HG02763 (cell line): Measurements from ENCODE around the gene DST.

Experiments used
- ATAC-seq: cut with Tn5 transposase; IDR thresholded peaks from one replicate; pipeline ENCODE4 v1.9.1; 2021; ENCODE audit warnings: mild to moderate bottlenecking, moderate library complexity; ENCODE audit not compliant: unreplicated experiment

The DST gene

GRCh38 chr6:56624728-56625069, 18.0 kb downstream of the DST start:
- no peak for ATAC-seq

GRCh38 chr6:56624046-56624727, 18.5 kb downstream of the DST start:
- no peak for ATAC-seq

DNA sequence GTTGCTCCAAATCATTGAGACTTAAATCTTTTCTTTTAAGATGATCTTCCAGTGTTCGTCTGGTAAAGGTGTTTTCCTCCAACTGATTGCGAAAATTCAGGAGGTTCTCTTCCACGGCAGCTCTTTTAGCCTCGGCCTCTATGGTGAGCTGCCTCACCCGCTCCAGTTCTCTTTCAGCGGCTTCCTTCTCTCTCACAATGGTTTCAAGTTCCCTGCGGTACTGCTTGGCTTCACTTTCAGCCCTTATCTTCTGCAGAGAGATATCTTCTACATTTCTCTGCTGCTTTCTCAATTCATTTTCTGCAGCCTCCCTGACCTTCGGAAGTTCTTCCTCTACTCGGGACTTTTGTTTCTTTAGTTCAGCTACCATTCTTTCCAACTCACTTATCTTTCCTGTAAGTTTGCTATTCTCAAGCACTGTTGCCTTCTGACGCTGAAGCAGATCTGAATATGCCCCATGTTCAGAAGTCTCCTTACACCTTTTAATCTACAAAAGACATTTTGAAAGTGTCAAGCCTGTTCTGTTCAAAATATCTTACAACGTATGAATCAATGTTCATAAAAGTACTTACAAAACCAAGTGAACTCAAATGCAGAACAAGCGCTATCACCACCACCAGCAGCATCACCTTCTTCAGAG, 22.3 kb downstream of the DST start:
- ATAC-seq, result no peak

- no peak for ATAC-seq
These were observed 24.6 kb downstream of the DST start for GRCh38 chr6:56618050-56618449.

GRCh38 chr6:56616967-56617366, 25.7 kb downstream of the DST start:
- no peak for ATAC-seq

DNA sequence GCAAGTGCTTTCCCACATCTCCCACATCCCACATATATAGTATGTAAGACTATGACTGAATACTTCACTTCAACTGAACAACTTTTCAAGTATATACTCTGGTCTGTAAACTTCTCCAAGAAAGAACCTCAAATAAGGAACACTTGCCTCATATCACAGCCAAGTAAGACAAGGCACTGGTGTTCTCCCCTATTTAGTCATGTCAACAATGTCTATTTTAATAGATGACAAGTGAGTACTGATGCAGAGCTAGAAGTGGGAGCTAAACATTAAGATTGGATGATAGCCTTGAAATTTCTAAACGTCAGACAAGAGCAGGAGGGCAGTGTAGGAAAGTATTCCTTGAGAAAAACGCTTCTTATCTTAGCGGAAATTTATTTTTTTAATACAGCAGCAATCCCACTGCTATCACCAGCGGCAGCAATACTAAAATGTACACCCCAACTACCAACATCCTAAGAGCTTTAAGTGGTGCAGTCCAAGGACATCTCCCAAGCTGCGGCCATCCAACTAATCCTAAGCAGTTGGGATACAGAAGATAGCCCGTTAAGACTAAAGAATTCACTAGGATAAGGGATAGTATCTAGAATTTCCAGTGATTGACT, 29.3 kb downstream of the DST start:
- ATAC-seq, result no peak

DNA sequence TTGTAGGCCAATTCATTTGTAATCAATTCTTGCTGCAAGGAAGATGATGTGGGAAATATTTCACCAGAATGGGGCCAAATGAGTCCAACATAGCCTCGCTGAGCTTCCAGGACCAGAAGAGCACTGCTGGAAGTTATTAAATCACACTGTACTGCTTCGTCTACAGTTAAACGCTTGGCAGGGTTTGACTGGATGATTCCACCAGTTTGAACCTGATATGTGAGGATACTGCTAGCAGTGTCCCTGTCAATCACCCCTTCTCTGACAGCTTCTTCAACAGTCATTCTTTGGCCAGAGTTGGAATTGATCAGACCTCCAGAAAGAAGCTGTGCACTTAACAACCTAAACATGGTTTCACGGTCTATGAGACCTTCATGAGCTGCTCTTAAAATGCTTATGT, 34.4 kb downstream of the DST start:
- no peak for ATAC-seq

GRCh38 chr6:56607111-56607752, 35.5 kb downstream of the DST start:
- no peak for ATAC-seq

DNA sequence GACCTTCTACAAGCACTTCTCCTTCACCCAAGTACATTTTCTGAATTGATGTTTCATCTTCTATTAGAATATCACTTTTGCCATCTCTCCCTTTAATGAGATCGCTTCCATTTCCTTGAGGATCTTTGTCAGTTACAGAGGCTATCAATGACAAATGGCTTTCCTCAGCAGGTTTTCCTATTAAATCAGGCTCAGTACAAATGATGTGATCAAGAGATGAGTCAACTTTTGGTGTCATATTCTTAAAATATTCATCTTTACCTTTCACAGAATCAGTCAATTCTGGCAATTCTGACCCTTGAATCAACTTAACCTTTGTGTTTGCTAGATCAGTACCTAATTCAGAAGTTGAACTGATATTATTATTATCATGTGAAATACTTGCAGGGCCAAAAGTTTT, 37.3 kb downstream of the DST start:
- ATAC-seq, result no peak

- ATAC-seq, result no peak
These were observed 38.5 kb downstream of the DST start for GRCh38 chr6:56604186-56604585.

GRCh38 chr6:56601390-56601789, 41.3 kb downstream of the DST start:
- no peak for ATAC-seq

GRCh38 chr6:56595490-56596122, 47.1 kb downstream of the DST start:
- ATAC-seq, result peak; percentile 36

DNA sequence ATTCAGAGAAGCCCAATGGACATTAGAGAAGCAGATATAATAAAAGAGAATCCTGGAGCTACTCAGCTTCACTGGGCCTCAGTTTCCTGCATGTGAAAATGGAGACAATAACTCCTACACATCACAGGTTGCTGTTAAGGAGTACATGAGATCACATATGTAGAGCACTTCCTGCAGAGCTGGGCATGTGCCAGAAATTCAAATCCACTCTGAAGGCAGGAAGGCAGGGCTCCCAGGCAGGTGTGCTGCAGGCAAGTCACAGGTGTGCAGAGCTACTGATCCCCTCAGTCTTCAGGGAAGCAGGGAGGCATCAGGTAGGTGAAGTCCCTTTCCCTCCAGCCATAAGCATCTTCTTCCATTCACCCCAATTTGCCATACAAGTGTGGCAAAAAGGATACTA, 48.0 kb downstream of the DST start:
- ATAC-seq, result no peak

DNA sequence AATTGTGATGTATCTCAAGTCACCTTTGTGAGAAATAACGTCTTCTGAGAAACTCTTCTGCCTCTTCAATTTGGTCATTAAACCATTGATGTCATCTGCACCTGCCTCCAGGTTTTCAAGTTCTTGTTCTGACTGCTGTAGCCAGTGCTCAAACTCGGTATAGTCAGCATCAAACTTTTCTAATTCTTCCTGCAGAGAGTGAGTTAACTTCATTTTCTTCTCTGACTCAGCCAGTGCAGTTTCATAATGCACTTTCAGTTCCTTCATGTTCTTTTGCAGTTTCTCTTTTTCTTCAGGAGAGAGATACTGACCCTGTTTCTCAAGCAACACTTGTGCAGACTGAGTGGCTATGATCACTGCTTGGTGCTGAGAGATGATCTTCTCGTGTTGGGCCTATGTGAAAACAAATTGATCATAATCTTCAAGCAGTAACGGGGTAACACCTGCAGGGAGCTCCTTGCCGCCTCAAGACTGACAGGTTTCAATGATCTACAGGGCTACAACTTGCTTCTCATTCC, 48.8 kb downstream of the DST start:
- peak; percentile 95 for ATAC-seq

- no peak for ATAC-seq
These were observed 60.5 kb downstream of the DST start for GRCh38 chr6:56582236-56582635.

- ATAC-seq, result no peak
These were observed 61.3 kb downstream of the DST start for GRCh38 chr6:56581296-56581925.

- no peak for ATAC-seq
These were observed 62.4 kb downstream of the DST start for GRCh38 chr6:56580271-56580670.

- no peak for ATAC-seq
These were observed 63.4 kb downstream of the DST start for GRCh38 chr6:56579155-56579851.

- no peak for ATAC-seq
These were observed 67.0 kb downstream of the DST start for GRCh38 chr6:56575736-56576135.

DNA sequence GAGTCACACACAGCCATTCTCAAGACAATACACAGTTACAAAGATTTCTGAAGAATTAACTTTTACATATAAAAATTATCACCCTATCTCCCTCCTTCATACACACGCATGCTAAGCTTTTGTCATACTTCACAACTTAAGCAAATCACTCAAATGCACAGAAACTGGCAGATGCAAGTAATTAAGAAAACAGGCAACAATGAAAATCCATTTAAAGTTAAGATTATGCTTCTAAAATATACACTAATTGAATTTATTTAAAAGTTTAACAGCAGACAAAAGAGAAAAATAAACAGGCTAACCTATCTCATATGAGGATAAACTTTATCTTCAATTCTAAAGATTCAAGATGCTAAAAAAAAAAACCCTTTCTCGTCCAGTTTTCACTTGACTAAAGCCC, 68.4 kb downstream of the DST start:
- no peak for ATAC-seq
